Natural killer cell treated with Interleukin-12 subunit alpha and Interleukin-12 subunit beta and Interleukin-15 and Interleukin-18, amount 100 ng/mL, for 72 hours (primary cell): ENCODE measurements around the gene C14orf180. TPM values are rescaled to one million over a fixed set of nuclear protein-coding genes. Genes with fewer than 3 reads are reported as not detected.
A peak's percentile ranks its signal among the peaks of the same experiment; 100 is the strongest.

Experiments
- ATAC-seq, 2 donors: fragments of 150-1000 bp; cut with Tn5 transposase in 1 of 2; sonication (Bioruptor Pico), chemical (Tn5 transposase) in 1 of 2; 2 replicates each; pipeline ENCODE4 v1.10.0; 2021
- DNase-seq: peaks from one replicate; pipeline ENCODE4 v3.0.0; 2022; ENCODE audit warnings: low spot score
- H3K27ac Mint-ChIP-seq, 2 donors: 1 replicate in 1 of 2; 2 replicates in 1 of 2; pipeline ENCODE4 v1.8.0; 2022; ENCODE audit warnings: mixed read lengths in 2 of 2, mild to moderate bottlenecking in 1 of 2, moderate library complexity in 1 of 2
- H3K27me3 Mint-ChIP-seq, 2 donors: 1 replicate in 1 of 2; 2 replicates in 1 of 2; pipeline ENCODE4 v1.8.0; 2022; ENCODE audit warnings: mixed read lengths in 2 of 2
- H3K36me3 Mint-ChIP-seq: one replicate; pipeline ENCODE4 v1.8.0; 2022; ENCODE audit warnings: mixed read lengths
- H3K4me1 Mint-ChIP-seq, 2 donors: 1 replicate in 1 of 2; 2 replicates in 1 of 2; pipeline ENCODE4 v1.8.0; 2022; ENCODE audit warnings: low read depth in 2 of 2, mixed read lengths in 2 of 2, mild to moderate bottlenecking in 1 of 2
- H3K4me3 Mint-ChIP-seq: one replicate; pipeline ENCODE4 v1.8.0; 2022; ENCODE audit warnings: mixed read lengths
- H3K9me3 Mint-ChIP-seq: 2 replicates; pipeline ENCODE4 v1.8.0; 2022; ENCODE audit warnings: mixed read lengths
- total RNA-seq, 2 donors: library from RNA; stranded (reverse); gene quantifications; one replicate each; pipeline ENCODE4 v1.2.3, GENCODE V29; 2022

C14orf180 gene
- not detected for total RNA-seq

DNA sequence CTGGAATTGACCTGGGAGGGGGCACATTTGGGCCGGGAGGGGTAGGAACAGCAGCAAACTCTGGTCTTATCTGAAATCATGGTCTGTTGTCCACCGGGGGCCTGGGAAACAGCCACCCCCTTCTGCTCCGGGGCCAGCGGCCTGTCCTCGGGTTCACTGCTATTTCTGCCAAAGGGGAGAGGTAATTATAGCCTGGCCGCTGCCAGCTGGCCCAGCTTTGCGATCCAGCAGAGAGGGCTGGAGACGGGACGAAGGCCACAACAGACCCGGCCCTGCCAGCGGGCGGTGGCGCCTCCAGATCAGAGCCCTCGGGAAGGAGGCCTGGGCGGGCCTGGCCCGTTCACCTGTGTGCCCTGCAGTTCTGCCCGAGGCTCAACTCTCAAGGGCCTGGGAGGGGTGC lies at the start of gene C14orf180:
TSS of gene C14orf180 (plus strand) at position 258 of the 400 bp plus-strand sequence. CDS start 6,667 bp downstream, outside the sequence.
- Mint-ChIP-seq H3K4me3 (no peak within 1 kb of the TSS), H3K36me3 (no peaks in the 10 kb centered on the region), H3K27me3 (no peaks in the 10 kb centered on the region), H3K27ac (no peak within 1 kb of the TSS), H3K9me3 (no peaks in the 10 kb centered on the region), H3K4me1 (no peaks in the 10 kb centered on the region)
- DNase-seq, result no peak
- ATAC-seq, result no peak

DNA sequence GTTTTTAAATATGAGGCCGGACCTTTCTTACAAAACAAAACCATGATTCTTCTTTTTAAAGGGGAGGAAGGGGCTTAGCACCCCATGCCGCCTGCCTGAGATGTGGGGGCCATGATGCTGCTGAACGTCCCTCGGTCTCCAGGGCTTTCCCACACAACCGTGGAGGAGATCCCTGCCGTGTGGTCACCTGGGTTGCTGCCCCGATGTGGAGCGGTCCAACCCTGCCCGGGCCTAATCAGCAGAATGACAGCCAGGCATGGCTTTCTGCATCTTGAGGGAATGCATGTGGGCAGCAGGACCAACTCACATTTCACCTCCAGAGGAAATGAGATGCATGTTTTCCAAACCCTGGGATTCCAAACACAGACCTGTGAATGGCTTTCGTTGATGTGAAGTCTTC lies 48.9 kb upstream of the C14orf180 start:
- H3K36me3 Mint-ChIP-seq, result peaks cover 7% of the 10 kb centered on the region
- peaks cover 9 to 10% of the 10 kb centered on the region in 2 donors for H3K4me1 Mint-ChIP-seq
- no peak overlapping the region for H3K4me3 Mint-ChIP-seq
- peaks cover 14% of the 10 kb centered on the region for H3K9me3 Mint-ChIP-seq
- DNase-seq (no peak), ATAC-seq (no peak)
- H3K27ac Mint-ChIP-seq, result no peak overlapping the region
- H3K27me3 Mint-ChIP-seq, result peaks cover 7 to 10% of the 10 kb centered on the region in 2 donors

GRCh38 chr14:104531421-104532190 lies 48.0 kb upstream of the C14orf180 start:
- Mint-ChIP-seq H3K4me1 (peaks cover 9 to 10% of the 10 kb centered on the region in 2 donors), H3K9me3 (peaks cover 13% of the 10 kb centered on the region), H3K36me3 (peaks cover 7% of the 10 kb centered on the region), H3K27ac (no peak overlapping the region), H3K27me3 (peaks cover 7 to 10% of the 10 kb centered on the region in 2 donors), H3K4me3 (no peak overlapping the region)
- DNase-seq (no peak), ATAC-seq (no peak)

DNA sequence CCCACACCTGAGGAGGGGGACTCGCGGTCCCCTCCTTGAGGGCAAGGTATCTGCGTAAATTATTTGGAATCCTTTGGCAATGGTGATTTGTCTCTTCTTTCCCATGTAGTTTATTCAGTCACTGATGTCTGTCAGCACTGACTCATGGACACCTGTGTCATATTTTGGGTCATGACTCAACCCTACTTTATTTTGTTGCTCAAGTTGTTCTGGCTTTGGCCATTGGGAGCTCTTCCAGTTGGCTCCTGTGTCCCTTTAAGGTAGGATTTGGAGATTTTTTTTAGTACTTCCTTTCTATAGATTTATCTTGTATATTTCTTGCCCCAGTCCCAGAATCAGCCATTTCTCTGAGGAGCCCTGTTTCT lies 47.4 kb upstream of the C14orf180 start:
- H3K27me3 Mint-ChIP-seq, result peaks cover 7 to 10% of the 10 kb centered on the region in 2 donors
- H3K4me3 Mint-ChIP-seq, result no peak overlapping the region
- peaks cover 8% of the 10 kb centered on the region for H3K9me3 Mint-ChIP-seq
- H3K36me3 Mint-ChIP-seq, result peaks cover 3% of the 10 kb centered on the region
- ATAC-seq, result no peak
- H3K4me1 Mint-ChIP-seq, result peaks cover 5 to 7% of the 10 kb centered on the region in 2 donors
- DNase-seq, result no peak
- no peak overlapping the region for H3K27ac Mint-ChIP-seq

DNA sequence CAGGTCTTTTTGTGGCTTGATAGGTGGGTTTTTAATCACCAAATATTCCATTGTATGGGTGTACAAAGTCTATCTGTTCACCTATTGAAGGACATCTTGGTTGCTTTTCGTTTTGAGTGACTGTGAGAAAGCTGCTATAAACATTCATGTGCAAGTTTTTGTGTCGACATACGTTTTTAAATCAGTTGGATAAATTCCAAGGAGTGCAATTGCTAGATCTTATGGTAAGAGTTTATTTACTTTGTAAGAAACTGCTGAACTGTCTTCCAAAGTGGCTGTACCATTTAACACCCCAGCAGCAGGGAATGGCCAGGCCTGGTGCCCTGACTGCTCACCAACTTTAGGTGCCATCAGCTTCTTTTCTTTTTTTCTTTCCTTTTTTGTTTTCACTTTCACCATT lies 45.5 kb upstream of the C14orf180 start:
- no peak for DNase-seq
- H3K9me3 Mint-ChIP-seq, result no peaks in the 10 kb centered on the region
- H3K4me3 Mint-ChIP-seq, result no peak overlapping the region
- no peaks in the 10 kb centered on the region for H3K36me3 Mint-ChIP-seq
- H3K4me1 Mint-ChIP-seq, result peaks cover 0 to 2% of the 10 kb centered on the region in 2 donors
- H3K27me3 Mint-ChIP-seq, result peaks cover 7 to 10% of the 10 kb centered on the region in 2 donors
- no peak for ATAC-seq
- no peak overlapping the region for H3K27ac Mint-ChIP-seq

DNA sequence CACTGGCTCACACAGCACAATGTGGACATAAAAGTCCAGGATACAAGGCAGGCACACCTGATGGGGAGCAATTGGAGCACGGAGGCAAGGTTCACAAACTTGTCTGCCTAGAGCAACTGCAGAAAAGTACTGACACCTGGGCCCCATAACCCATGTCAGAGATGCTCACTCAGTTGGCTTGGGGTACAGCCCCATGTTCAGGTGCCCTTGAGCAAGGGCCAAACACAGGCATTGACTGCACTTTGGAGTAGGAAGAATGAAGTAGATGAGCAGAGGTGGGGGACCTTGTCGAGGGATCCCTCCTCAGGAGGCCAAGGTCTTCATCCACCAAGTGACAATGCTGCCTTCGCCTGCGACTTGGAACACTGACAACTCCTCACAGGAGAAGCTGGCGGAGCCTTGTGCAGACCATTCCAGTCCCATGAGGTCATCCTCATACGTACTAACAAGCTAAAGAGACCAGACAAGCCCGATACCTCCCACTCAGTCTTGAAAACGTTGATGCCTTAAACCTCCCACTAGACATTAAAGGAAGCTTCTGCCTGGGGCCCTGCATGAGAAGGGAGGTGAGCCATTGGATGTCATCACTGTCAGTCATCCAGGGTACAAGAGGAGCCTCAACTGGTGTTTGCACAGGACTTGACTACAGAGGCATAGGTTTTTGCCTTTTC lies 42.5 kb upstream of the C14orf180 start:
- Mint-ChIP-seq H3K9me3 (no peaks in the 10 kb centered on the region), H3K4me3 (no peak overlapping the region), H3K4me1 (peaks cover 0 to 2% of the 10 kb centered on the region in 2 donors), H3K36me3 (no peaks in the 10 kb centered on the region), H3K27me3 (peaks cover 11 to 22% of the 10 kb centered on the region in 2 donors), H3K27ac (no peak overlapping the region)
- ATAC-seq, result no peak
- DNase-seq, result peak; percentile 41

- Mint-ChIP-seq H3K9me3 (no peaks in the 10 kb centered on the region), H3K4me3 (no peak overlapping the region), H3K36me3 (no peaks in the 10 kb centered on the region), H3K27ac (no peak overlapping the region), H3K27me3 (peaks cover 12 to 22% of the 10 kb centered on the region in 2 donors), H3K4me1 (peaks cover 0 to 2% of the 10 kb centered on the region in 2 donors)
- ATAC-seq (no peak), DNase-seq (no peak)
Measured at GRCh38 chr14:104537613-104537988, 42.0 kb upstream of the C14orf180 start.

- Mint-ChIP-seq H3K4me3 (no peak overlapping the region), H3K36me3 (no peaks in the 10 kb centered on the region), H3K27me3 (peaks cover 20 to 48% of the 10 kb centered on the region in 2 donors), H3K9me3 (no peaks in the 10 kb centered on the region), H3K4me1 (no peaks in the 10 kb centered on the region), H3K27ac (no peak overlapping the region)
- no peak for ATAC-seq
- DNase-seq, result no peak
Measured at GRCh38 chr14:104541905-104542465, 37.6 kb upstream of the C14orf180 start.

DNA sequence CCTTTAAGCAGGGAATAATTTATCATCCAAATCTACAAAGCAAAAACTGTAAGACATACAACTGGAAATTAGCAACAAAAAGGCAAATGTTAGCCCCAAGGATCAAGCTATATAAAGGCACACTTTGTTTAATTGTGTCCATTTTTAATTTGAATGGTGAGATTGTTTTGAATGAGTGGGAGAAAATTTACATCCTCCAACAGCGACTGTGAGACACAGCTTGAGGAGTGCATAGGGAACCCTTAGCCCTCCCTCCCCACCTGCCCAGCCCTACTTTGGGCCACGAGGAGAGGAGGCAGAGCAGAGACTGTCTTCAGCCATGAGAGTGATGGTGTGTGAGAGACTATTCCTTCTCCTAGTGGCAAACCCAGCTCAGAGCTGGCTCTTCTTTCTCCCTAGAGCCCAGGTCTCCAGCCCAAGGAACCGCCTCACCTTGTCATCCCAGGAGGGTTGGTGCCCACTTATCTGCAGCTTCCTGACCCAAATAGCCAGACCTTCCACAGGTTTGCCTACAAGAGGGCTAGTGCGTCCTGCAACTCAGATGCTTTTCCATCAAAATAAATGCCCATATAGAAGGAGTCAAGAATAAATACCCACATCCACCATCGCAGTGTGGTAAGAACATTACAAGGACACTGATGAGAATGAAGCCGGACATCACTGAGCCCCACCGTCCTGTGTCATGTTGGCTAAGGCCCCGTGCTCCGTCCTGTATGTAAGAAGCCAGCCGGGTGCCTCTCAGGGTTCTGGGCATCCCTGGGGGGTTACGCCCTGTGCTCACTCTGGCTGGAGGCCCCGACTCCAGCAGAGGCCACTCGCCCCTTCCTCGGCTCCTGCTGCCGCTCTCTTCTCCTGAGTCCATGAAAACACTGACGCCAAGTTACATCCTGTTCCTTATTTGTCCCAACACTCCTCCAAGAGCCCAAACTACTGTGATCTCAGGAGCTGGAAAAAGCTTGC lies 36.4 kb upstream of the C14orf180 start:
- peaks cover 20 to 48% of the 10 kb centered on the region in 2 donors for H3K27me3 Mint-ChIP-seq
- ATAC-seq (peak in 1 of 2 donors; percentile 20), DNase-seq (no peak)
- no peaks in the 10 kb centered on the region for H3K4me1 Mint-ChIP-seq
- no peaks in the 10 kb centered on the region for H3K9me3 Mint-ChIP-seq
- no peaks in the 10 kb centered on the region for H3K36me3 Mint-ChIP-seq
- H3K4me3 Mint-ChIP-seq, result no peak overlapping the region
- no peak overlapping the region for H3K27ac Mint-ChIP-seq

GRCh38 chr14:104544362-104544961 lies 35.1 kb upstream of the C14orf180 start:
- Mint-ChIP-seq H3K27ac (no peak overlapping the region), H3K4me1 (no peaks in the 10 kb centered on the region), H3K27me3 (peaks cover 20 to 48% of the 10 kb centered on the region in 2 donors), H3K36me3 (no peaks in the 10 kb centered on the region), H3K9me3 (no peaks in the 10 kb centered on the region), H3K4me3 (no peak overlapping the region)
- ATAC-seq (no peak), DNase-seq (no peak)

- H3K27ac Mint-ChIP-seq, result no peak overlapping the region
- H3K27me3 Mint-ChIP-seq, result peaks cover 18 to 41% of the 10 kb centered on the region in 2 donors
- peak in 1 of 2 donors; percentile 12 for ATAC-seq
- H3K4me1 Mint-ChIP-seq, result no peaks in the 10 kb centered on the region
- H3K9me3 Mint-ChIP-seq, result no peaks in the 10 kb centered on the region
- no peak overlapping the region for H3K4me3 Mint-ChIP-seq
- DNase-seq, result no peak
- H3K36me3 Mint-ChIP-seq, result no peaks in the 10 kb centered on the region
Measured at GRCh38 chr14:104545151-104545941, 34.2 kb upstream of the C14orf180 start.

DNA sequence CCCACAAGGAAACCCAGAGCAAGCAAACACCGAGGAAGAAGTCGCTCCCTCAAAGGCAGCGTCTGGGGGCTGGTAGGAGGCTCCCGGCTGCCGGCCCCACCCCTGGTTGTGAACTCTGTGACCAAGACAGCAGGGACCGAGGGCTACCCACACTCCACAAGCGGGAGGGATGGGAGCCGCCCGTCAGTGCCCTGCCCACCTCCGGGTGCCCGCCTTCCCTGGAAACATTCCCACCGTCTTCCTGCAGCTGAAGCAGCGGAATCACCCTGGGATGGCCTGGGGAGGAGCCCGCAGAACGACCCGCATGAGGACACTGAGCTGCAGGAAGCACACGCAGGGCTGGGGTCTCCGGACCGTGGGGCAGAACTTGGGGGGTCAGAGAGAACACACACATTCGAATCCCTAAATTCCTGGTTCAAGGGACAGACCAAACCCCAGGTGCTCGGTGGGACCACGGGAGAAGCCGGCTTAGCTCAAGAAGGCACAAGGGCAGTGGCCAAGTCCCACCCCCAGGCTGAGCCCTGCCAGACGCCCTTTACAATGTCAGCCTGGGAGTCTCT lies 33.5 kb upstream of the C14orf180 start:
- Mint-ChIP-seq H3K4me1 (no peaks in the 10 kb centered on the region), H3K36me3 (no peaks in the 10 kb centered on the region), H3K9me3 (no peaks in the 10 kb centered on the region), H3K27ac (no peak overlapping the region), H3K27me3 (peaks cover 16 to 36% of the 10 kb centered on the region in 2 donors), H3K4me3 (no peak overlapping the region)
- ATAC-seq (no peak), DNase-seq (no peak)
